Activated CD8-positive, alpha-beta memory T cell treated with anti-CD3 and anti-CD28 coated beads, Interleukin-2, amount 50 U/mL, for 1 hour (primary cell): ENCODE results near the gene IL1RAP.

Experiments used
- DNase-seq: peaks from one replicate; pipeline ENCODE4 v3.0.0-alpha.2; 2020; ENCODE audit errors: extremely low read depth

IL1RAP gene

DNA sequence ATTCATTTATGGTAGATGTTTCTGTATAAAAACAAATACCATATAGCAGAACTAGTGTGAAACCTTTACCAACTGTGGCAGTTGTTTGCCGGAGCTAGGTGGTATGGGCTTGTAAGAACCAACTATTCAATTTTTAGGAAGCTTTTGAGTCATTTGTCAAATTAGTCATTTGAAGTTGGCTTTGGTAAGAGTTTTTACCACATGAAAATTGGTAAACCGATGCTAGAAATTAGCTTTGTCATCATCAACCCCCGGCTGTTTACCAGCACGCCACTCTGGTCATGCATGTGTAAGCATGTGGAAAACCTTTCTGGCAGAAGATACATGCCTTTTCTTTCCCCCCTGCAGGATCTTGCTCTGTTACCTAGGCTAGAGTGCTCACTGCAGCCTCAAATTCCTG, 63.3 kb downstream of the IL1RAP start:
- no peak for DNase-seq

DNA sequence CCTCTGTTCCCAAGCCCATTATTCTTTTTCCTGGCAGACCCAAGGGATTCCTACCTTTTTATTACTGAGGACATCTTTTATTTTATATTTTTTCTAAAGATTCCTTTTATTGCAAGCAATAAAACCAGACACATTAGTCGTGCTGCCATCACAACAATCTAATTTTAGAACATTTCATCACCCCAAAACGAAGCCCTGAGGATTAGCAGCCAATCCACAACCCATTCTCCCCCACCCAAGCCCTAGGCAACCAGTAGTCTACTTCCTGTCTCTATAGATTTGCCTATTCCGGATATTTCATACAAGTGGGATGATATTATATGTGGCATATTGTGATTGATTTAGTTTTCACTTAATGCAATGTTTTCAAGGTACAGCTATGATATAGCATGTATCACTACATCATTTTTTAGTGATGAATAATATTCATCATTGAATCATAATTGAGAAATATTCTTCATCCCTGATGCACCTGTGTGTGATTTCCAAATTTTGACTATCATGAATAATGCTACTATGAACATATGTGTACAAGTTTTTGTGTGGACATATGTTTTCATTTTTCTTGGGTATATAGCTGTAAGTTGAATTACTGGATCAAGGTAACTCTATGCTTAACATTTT, 65.7 kb downstream of the IL1RAP start:
- no peak for DNase-seq

DNA sequence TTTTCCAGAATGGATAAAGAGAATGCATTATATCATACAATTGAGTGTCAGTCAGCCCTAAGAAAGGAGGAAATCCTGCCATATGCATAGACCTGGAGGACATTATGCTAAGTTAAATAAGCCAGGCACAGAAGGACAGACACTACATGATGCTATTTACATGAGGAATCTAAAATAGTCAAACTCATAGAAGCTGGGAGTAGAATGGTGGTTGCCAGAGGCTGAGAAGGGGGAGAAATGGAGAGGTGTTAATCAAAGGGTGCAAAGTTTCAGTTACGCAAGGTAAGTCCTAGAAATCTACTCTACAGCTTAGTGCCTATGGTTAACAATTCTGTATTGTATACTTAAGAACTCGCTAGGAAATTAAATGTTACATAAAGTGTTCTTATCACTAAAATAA, 66.5 kb downstream of the IL1RAP start:
- DNase-seq: no peak

DNA sequence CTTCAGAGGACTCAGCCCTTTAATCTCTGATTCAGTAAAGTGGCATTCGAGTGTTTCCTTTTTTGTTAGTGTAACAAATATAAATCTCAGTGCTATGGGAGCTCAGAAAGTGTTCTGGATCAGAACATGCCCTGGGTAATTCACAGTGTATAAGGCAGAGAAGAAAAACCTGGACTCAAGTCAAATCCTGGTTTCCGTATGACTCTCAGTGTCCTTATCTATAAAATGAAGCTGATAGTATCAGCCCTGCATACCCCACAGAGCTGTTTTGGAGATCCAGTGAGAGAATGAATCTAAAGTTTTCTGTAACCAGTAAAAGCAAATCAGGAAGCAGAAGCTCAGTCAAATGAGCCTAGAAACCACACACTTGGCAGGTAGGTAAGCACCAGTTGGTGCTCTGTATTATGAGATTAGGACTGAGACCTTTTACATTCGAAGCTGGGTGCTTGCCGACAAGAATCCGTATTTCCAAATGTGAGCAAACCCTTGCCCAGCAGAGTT, 67.2 kb downstream of the IL1RAP start:
- no peak for DNase-seq

DNA sequence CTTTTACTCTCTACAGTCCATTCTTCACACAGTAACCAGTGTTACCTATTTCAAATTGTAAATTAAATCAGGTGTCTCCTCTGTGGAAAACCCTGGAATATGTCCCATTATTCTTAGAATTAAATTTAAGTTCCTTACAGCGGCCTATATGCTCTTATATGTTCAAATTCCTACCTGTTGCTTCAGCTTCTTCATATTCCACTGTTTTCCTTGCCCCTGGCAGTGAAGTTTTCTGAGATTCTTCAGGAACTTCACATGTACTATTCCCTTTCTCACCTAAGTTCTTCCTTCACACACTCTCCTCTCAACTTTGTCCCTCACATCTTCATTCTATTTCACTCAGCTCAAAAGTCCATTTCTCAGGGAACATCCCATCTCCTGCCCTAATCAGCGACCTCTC, 68.8 kb downstream of the IL1RAP start:
- no peak for DNase-seq

DNA sequence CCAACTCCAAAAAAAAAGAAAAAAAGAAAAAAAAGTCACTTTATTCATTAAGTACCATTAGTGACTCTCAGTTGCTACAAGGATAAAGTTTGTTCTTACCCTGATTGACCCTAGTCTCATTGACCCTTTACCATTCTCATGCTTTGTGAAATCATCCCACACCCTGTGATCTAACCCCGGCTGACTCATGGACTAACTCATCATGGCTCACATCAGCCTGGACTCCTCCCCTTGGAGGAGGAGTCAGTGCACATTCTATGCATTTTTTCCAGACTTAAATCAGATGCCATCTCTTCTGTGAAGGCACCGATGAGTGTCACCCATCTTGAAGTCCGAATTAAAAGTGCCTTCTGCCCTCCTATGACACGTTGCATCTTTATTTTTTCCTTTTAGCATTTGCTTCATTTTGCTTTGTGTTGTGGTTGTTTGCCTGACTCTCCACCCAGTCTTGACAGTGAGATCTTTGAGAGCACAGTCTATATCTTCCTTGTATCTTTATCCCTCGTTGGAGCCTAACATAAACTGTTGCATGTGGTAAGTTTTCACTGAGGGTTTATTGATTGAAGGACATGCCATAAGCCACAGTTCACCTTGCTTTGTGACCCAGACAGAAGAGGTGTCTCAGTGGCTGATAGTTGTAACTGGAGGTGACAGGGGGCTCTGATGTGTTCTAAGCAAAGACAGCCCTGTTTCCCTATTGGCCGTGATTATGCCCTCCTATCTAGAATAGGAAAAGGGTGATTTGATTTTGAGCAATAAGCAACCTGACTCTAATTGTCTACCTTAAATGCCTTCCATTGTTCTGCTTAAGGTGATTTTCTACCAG, 72.1 kb downstream of the IL1RAP start:
- no peak for DNase-seq

DNA sequence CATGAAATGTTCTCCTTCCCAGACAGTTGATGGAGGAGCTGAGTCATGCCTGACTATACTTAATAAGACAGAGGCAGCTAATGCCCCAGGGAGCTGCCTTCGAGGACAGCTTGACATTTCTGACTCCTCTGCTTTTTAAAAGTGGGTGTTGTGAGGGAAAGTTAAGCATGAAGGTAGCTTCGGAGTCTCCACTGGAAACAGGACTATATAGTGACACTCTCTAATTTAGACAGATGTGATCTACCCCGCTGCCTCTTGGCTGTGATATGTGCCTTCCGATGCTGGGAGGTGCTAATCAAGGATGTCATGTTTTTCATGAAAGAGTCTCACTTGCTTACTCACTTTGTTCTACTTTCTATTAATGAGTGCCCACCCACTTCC, 72.7 kb downstream of the IL1RAP start:
- DNase-seq: no peak

DNA sequence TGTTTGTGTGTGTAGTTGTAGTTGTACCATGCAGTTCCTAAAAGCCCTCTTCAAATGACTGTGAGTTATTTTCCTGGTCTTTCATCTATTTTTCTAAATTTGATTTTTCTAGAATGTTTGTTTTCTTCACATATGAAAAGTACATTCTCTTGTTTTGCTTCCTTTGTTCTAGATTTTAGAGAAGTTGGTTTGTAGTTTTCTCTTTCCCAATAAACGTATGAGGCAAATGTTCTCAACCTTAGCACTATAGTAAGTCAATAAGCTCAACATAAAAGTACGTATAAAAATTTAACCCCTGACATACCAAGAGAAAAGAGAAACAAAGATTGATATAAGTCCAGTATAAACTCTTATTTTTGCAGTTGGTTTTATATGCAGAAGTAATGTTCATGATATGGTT, 74.7 kb downstream of the IL1RAP start:
- DNase-seq: no peak

DNA sequence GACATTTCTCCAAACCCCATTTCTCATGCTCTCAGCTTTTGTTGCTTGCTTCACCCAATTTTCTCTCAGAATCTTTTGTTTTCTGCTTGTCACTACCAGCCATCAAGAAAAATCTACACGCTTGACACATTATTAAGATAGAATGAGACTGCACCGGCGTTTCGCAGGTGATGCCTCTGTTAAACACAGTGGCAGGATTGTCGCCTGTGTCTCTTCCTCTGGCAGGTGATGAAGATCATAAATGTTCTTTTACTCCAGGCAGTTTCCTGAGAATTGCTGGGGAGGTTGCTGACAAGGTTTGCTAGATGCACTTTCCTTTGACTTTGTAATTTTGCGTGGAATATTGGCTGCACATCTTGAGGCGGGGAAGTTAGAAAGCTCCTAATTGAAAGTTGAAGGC, 75.4 kb downstream of the IL1RAP start:
- no peak for DNase-seq

DNA sequence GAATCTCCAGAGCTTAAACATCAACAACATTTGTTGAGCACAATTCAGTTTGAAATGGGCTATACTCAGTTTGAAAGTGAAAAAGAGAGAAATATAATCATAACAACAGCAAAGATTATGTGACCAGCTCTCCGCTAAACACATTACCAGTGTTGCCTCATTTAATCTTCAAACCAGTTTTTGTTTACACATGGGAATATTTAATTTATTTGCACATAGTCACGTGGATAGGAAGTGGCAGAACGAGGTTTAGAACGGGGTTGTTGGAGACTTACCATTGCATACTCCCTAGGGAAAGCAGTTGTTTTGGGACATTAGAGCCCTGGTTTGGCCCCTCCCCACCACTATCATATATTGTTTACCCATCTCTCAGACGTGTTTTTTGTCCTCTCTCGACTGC, 77.2 kb downstream of the IL1RAP start:
- DNase-seq: no peak

DNA sequence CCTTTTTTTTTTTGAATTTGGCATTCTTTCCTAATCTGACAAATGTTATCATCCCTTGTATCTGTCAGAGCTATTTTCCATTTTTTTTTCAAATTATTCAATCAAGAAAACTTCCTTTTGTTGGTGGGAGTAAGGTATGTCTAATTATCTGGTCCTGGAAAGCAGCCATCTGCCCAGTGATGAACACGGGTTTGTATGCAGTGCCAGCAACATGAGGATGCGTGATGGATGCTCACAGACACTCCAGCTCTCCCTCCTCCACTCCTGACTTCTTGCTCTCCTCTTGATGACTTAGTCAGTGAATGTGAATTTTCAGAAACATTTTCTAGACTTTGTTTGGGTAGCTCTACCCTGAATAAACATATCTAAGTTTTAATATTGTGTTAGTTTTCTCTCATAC, 79.2 kb downstream of the IL1RAP start:
- no peak for DNase-seq

DNA sequence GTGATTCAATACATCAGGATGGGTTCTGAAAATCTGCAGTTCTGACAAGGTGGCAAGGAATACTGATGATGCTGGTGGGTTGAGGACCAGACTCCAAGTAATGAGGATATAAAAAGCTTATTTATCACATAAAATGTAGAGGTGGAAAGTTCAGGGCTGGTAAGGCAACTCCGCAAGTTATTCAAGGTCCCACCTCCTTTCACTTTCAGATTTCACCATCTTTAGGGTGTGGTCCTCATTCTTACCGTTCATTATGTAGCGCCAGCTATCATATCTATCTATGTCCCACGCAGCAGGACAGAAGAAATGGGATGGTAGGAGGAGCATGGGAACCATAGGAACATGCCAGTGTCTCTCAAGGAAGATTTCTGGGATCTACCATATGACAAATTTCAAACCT, 80.3 kb downstream of the IL1RAP start:
- DNase-seq: no peak

DNA sequence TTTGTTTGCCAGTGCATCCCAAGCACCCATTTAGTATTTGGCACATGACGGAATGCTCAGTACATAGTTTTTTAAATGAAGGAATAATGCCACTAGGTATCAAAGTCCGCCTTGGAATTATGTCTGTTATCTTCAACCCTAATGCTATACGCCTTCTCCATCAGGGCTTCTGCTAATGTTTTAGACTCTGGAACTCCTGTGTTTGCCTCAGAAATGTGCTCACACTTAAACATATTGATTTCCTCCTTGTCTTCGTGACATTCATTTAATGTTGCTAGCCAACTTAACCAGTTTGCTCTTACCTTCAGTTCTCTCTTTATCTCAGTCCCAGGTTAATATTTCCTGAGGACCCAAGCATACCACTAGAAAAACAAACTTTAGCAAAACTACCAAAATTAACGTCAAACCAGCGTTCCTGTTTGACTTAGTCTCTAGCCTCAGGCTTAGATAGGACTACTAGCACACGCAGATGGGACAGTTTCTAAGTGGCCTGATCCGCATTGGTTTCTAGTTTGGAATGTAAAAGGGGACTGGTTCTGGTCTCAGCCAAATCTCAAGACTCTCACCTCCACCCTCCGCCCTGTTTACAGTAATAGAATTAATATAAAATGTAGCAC, 81.4 kb downstream of the IL1RAP start:
- DNase-seq: no peak

DNA sequence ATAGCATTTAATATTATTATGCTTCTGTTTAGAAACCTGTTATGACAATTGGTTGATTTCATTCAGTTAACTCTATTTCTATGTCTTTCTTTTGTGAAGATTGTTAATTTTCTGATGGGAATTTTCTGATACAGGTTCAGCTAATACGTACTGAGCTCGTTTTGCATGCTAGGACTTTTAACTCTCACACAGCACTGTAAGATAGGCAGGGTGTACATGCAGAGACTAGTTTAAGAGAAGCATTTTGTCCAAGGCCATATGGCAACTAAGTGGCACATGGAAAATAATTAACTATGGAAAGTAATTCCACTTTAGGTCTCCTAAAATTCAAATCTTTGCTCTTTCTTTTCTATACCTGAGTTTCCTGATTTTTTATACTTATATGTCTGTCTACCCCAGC, 81.9 kb downstream of the IL1RAP start:
- DNase-seq: no peak

DNA sequence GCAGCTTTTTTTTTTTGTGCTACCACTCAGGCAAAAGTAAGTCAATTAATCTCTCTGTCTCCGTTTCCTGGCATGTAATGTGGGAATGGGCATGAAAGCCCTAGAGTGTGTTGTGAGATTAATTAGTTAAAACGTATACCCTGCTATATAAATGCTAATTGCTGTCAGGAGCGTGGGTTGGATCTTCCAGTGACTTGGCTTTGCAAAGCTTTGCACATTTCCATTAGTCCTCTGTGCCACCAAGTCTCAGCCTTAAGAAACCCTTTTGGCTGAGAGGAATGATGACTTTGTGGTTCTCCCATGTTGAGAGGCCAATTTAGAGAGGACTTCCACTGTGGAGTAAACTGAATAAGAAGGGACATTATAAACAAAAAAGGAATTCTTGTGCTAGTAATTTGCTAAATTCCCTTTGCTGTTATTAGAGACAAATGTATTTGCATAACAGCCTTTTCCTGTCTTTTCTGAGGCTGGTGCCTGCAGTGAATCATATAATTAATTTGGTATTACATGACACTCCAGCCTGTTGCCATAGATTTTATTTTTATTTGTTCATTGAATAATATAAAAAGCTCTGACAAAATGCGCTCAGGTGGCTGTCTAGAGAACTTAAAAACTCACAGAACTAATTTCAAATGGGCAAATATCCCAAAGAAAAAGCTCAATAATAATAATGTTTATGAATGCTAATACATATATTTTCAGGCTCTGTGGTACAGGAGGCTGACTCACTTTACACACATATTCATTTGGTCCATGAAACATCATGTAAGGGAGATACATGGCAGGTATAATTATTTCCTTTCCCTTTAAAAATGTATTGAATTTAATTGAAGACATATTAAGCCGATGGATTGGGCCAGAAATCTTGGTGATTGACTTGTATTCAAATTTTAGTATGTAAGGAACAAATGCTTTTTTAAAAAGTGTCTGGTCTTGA, 82.7 kb downstream of the IL1RAP start:
- no peak for DNase-seq

DNA sequence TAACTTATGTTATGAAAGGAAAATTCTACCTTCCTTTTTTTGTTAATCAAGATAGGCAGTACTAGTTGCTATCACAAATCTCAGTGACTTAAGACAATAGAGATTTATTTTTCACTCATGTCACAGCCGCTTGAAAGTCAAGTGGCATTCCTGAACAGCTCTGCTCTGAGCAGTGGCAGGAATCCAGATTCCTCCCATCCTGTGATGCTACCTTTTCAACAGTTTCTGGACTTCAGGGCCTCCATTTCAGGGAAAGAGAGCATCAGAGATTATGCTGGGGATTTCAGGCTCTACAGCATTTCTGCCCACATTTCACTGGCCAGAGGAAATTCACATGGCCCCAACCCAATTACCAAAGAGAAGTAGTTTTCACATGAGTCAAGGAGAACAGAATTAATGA, 83.4 kb downstream of the IL1RAP start:
- no peak for DNase-seq

DNA sequence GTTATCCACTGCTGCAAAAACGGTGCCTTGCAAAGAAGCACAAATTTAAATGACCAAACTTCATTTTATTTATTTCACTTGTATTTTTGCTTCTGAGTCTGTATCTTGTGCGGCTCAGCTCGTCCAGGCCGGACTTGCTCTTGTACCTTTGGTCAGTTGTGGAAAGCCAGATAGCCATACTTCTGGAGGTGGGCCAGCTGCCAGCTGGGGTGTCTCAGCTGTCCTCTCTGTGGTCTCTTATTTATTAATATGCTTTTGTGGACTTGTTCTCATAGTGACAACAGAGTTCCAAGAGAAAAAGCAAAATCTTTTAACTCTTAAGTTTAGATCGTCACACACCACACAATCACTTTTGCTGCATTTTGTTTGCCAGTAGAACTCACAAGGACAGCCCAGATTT, 87.7 kb downstream of the IL1RAP start:
- DNase-seq: no peak

DNA sequence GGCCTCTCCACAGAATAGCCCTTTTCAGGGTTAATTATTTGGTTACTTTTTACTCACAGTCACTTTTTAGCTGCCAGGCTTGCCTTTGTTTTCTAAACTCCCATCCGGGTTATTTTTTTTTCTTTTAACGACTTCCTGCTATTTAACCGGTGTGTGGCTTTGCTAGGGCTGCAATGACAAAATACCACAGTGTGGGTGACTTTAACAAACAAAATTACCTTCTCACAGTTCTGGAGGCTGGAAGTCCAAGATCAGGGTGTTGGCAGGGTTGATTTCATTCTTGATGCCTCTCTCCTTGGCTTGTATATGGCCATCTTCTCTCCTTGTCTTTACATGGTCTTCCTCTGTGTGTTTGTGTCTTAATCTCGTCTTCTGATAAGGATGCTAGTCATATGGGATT, 91.5 kb downstream of the IL1RAP start:
- no peak for DNase-seq

DNA sequence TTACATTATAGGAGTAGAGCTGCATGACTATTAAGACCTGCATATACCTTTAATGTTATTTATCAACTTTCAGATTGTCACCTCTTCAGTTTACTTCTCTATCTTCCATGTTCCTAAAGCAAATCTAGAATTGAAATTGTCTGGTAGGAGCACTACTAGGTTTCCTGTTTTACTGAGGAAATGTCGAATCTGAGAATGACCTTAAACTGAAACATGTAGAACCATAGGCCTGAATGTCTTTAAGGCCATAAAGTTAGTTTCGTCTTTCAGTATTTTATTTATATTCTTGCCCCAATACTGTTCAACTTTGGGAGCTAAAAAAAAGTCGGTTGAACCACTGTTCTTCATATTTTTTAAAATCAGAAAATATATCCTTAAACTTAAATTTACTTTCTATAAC, 92.7 kb downstream of the IL1RAP start:
- no peak for DNase-seq

DNA sequence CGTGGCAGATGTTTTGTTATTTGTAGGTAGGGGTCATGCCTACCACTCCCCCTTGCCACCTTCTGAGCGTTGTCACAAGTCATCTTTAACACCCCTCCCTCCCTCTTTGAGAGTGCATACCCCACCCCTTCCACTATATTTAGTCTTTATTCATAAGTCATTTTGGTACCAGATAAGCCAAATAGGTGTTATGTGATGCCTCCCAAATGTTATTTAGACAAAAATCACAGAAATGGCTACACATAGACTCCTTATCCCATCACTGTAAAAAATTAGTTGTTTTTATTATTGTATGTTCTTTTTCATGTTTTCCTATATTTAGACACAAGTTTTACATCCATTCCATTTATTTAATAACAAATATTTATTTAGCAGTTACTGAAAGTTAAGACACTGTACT, 93.1 kb downstream of the IL1RAP start:
- DNase-seq: no peak

DNA sequence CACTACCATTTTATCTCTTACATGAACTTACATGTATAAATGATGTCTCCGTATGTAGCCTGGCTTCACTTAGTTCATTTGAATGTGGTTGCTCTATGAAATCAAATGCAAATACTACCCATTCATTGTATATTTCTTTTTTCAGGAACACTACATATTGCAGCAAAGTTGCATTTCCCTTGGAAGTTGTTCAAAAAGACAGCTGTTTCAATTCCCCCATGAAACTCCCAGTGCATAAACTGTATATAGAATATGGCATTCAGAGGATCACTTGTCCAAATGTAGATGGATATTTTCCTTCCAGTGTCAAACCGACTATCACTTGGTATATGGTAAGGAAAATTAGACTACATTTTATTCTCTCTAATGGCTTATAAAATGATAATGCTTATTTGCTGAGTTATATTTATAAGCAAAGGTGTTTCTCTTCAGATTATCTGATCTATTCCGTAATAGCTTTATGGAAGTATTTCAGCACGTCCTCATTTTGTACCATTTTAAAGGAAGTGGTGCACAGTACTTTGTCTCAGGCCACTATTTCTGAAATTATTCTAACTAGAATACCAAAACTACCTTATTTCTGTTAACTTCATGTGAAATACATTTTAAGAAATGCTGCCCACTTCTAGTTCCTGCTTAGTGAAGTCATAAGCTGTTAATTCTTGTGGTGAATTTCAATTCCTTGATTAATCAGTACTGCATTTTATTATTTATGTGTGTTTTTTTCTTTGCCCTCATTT, 95.1 kb downstream of the IL1RAP start:
- DNase-seq: no peak
